ENCODE data around the gene MTMR12. TPM values are rescaled to one million over a fixed set of nuclear protein-coding genes. Genes with fewer than 3 reads are reported as not detected.

Gene MTMR12
- total and polyA plus RNA-seq, 2 of the 4 experiments (the other 2 are of a cell fraction): 11.1 to 21.3 TPM

- WGBS, 2 experiments (ENCODE audit: extremely low coverage in 2 of 2, insufficient read length in 1 of 2): no CpG with 5 or more reads among the region's 2 CpGs
- Histone ChIP-seq H3K27ac (ENCODE audit: insufficient read depth, low read length) (no peak overlapping the region), H3K27me3 (ENCODE audit: control insufficient read depth, insufficient read depth, low read length) (no peaks in the 10 kb centered on the region), H2AFZ (replicated peaks; ENCODE audit: low read length, poor library complexity) (no peak overlapping the region), H2BK20ac (ENCODE audit: low read depth, low read length) (no peak overlapping the region), H4K91ac (ENCODE audit: insufficient read depth, low read depth, low read length) (no peak overlapping the region), H3K4me2 (ENCODE audit: low read depth, low read length) (no peak overlapping the region), H2BK5ac (ENCODE audit: low read depth, low read length, poor library complexity, severe bottlenecking) (no peak overlapping the region), H4K8ac (ENCODE audit: low read depth in 2 of 2, low read length in 2 of 2) (no peak overlapping the region), H3K9me3 (ENCODE audit: control insufficient read depth, insufficient read depth, low read length) (peaks cover 12% of the 10 kb centered on the region), H4K5ac (ENCODE audit: low read depth, low read length) (no peak overlapping the region), H4K20me1 (ENCODE audit: insufficient read depth, low read length) (no peaks in the 10 kb centered on the region), H3K4me3 (ENCODE audit: insufficient read depth, low read depth, low read length) (no peak overlapping the region), H3K18ac (ENCODE audit: low read depth, low read length) (no peak overlapping the region), H3K56ac (ENCODE audit: extremely low read depth, insufficient read depth, low read length) (no peak overlapping the region), H3K14ac (replicated peaks; ENCODE audit: low read depth, low read length) (no peak overlapping the region), H3K36me3 (ENCODE audit: control insufficient read depth, insufficient read depth, low read length) (no peaks in the 10 kb centered on the region), H2BK120ac (ENCODE audit: low read depth, low read length) (no peak overlapping the region), H3K4ac (ENCODE audit: low read depth, low read length) (no peak overlapping the region), H3K79me1 (ENCODE audit: low read depth in 1 of 2, low read length in 2 of 2) (no peaks in the 10 kb centered on the region), H3K4me1 (ENCODE audit: control insufficient read depth, insufficient read depth, low read length) (no peaks in the 10 kb centered on the region), H3K9ac (ENCODE audit: low read depth, low read length) (no peak overlapping the region), H3K9me1 (ENCODE audit: insufficient read depth, low read length) (no peaks in the 10 kb centered on the region), H2BK15ac (ENCODE audit: low read depth, low read length) (no peak overlapping the region), H3K23ac (ENCODE audit: low read depth, low read length) (no peak overlapping the region), H2AK5ac (ENCODE audit: low read depth, low read length) (no peak overlapping the region), H2AK9ac (replicated peaks; ENCODE audit: low read depth, low read length, poor library complexity) (no peak overlapping the region)
- ChIA-PET CTCF (interaction anchor here (0.6 to 0.9 kb wide), 2 partner anchors 10 to 142 kb away, joined by 3 to 6 read pairs; no protein-coding TSS in a partner anchor), POLR2A (ENCODE audit: unreplicated experiment) (no interaction called here)
- TF ChIP-seq ELK1 (IDR thresholded peaks at IDR 0.05; ENCODE audit: borderline replicate concordance, low read depth, low read length) (no peak), CEBPB (IDR thresholded peaks at IDR 0.05; ENCODE audit: low read depth, low read length) (no peak), FOS (IDR thresholded peaks at IDR 0.05; ENCODE audit: low read depth, low read length) (no peak), RAD21 (IDR thresholded peaks at IDR 0.05; ENCODE audit: low read length) (no peak), MAFK (IDR thresholded peaks at IDR 0.05; ENCODE audit: low read depth, low read length) (no peak), MXI1 (IDR thresholded peaks at IDR 0.05; ENCODE audit: borderline replicate concordance, low read depth, low read length) (no peak), POLR2A (IDR thresholded peaks at IDR 0.05; ENCODE audit: low read depth, low read length) (no peak), CHD1 (IDR thresholded peaks at IDR 0.05; ENCODE audit: low read depth, low read length) (no peak), SMC3 (IDR thresholded peaks at IDR 0.05; ENCODE audit: low read depth, low read length) (no peak), RCOR1 (IDR thresholded peaks at IDR 0.05; ENCODE audit: insufficient replicate concordance, low read length) (no peak), CTCF (conservative IDR thresholded peaks at IDR 0.05; ENCODE audit: low read depth, low read length) (no peak), MAZ (IDR thresholded peaks at IDR 0.05; ENCODE audit: borderline replicate concordance, low read depth, low read length) (no peak), NFE2L2 (IDR thresholded peaks at IDR 0.05; ENCODE audit: low read depth, low read length) (no peak)
- ATAC-seq (ENCODE audit: low read depth) (no peak), DNase-seq (peak; percentile 16)
- dilution Hi-C loops (cut with HindIII; ENCODE audit: low sequenced_read_pairs, unreplicated experiment): no loop called here
- in situ Hi-C loops (cut with MboI; ENCODE audit: low sequenced_read_pairs): no loop called here
- intact Hi-C loops (cut with micrococcal nuclease): no loop called here
- no TSS peak for BruUV-seq (replicated peaks)
These were observed 26.5 kb upstream of the MTMR12 start for GRCh38 chr5:32339198-32339597.

Measured in IMR-90 (cell line).